Kidney tubule cell (primary cell): ENCODE data around the gene MEF2C.
A peak's percentile ranks its signal among the peaks of the same experiment; 100 is the strongest.

Source experiments
- DNase-seq: peaks from one replicate; pipeline ENCODE4 v3.0.0-alpha.2; 2018; ENCODE audit warnings: low spot score

The MEF2C gene

GRCh38 chr5:88715503-88715902 lies 167.5 kb downstream of the MEF2C start:
- no peak for DNase-seq

GRCh38 chr5:88713818-88714217 lies 169.2 kb downstream of the MEF2C start:
- DNase-seq = no peak

- peak; percentile 26 for DNase-seq
These were observed 174.1 kb downstream of the MEF2C start for GRCh38 chr5:88708682-88709398.

- no peak for DNase-seq
These were observed 175.0 kb downstream of the MEF2C start for GRCh38 chr5:88708021-88708420.

- peak; percentile 59 for DNase-seq
These were observed 175.6 kb downstream of the MEF2C start for GRCh38 chr5:88707216-88707965.

- DNase-seq = no peak
These were observed 180.7 kb downstream of the MEF2C start for GRCh38 chr5:88702332-88702731.

- no peak for DNase-seq
These were observed 182.9 kb downstream of the MEF2C start for GRCh38 chr5:88700121-88700520.

- DNase-seq = no peak
These were observed 184.7 kb downstream of the MEF2C start for GRCh38 chr5:88698290-88698689.

- no peak for DNase-seq
These were observed 186.5 kb downstream of the MEF2C start for GRCh38 chr5:88696466-88696865.

GRCh38 chr5:88695931-88696330 lies 187.1 kb downstream of the MEF2C start:
- no peak for DNase-seq

- no peak for DNase-seq
These were observed 187.8 kb downstream of the MEF2C start for GRCh38 chr5:88695232-88695631.

- DNase-seq = no peak
These were observed 188.8 kb downstream of the MEF2C start for GRCh38 chr5:88694023-88694679.

- DNase-seq = no peak
These were observed 189.7 kb downstream of the MEF2C start for GRCh38 chr5:88693071-88693932.

- no peak for DNase-seq
These were observed 190.8 kb downstream of the MEF2C start for GRCh38 chr5:88691945-88692868.

- DNase-seq = no peak
These were observed 191.8 kb downstream of the MEF2C start for GRCh38 chr5:88691230-88691582.

GRCh38 chr5:88690409-88691229 lies 192.4 kb downstream of the MEF2C start:
- peak; percentile 61 for DNase-seq

- DNase-seq = no peak
These were observed 193.1 kb downstream of the MEF2C start for GRCh38 chr5:88689668-88690408.

- DNase-seq = no peak
These were observed 193.9 kb downstream of the MEF2C start for GRCh38 chr5:88688984-88689667.
